Loucy (cell line): Measurements from ENCODE around the gene C22orf42.

Source experiments
- EZH2phosphoT487 ChIP-seq: fragments of 200-600 bp; IDR thresholded peaks from 2 replicates; pipeline ENCODE4 v1.6.1; 2018; ENCODE audit warnings: antibody characterized with exemption, mild to moderate bottlenecking, moderate library complexity, borderline replicate concordance
- TF ChIP-seq, protein P1 (sequence below): fragments of 200-600 bp; sonication (generic); conservative IDR thresholded peaks from 2 replicates; pipeline ENCODE4 v1.5.1; 2014; ENCODE audit warnings: mild to moderate bottlenecking, antibody characterized with exemption, low read length

DNA sequence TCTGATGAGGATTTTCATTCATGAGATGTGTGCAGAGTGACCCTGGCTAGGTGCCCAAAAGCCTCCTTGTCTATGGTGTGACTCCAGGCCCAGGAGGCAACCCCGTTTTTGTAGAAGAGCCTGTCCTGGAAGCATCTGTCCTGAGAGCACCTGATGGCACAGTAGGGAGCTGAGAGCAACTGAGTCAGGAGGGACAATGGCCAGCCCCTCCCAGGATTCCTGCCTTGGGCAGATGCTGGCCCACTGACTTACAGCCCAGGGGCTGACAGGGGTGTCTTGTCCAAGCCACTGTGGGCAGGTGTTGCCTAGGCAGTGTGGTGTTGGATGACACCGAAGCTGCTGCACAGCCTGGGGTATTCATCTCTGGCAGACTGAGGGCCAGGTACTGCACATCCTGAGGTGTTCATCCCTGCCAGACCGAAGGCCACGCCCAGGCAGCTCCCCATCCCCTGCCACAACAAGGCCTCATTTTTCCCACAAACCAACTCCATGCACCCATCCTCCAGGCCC, 48.9 kb upstream of the C22orf42 start:
- TF ChIP-seq, protein P1, sequence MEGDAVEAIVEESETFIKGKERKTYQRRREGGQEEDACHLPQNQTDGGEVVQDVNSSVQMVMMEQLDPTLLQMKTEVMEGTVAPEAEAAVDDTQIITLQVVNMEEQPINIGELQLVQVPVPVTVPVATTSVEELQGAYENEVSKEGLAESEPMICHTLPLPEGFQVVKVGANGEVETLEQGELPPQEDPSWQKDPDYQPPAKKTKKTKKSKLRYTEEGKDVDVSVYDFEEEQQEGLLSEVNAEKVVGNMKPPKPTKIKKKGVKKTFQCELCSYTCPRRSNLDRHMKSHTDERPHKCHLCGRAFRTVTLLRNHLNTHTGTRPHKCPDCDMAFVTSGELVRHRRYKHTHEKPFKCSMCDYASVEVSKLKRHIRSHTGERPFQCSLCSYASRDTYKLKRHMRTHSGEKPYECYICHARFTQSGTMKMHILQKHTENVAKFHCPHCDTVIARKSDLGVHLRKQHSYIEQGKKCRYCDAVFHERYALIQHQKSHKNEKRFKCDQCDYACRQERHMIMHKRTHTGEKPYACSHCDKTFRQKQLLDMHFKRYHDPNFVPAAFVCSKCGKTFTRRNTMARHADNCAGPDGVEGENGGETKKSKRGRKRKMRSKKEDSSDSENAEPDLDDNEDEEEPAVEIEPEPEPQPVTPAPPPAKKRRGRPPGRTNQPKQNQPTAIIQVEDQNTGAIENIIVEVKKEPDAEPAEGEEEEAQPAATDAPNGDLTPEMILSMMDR: no peak
- TF ChIP-seq EZH2phosphoT487: no peak
